Occipital lobe (tissue), 2 donors: Measurements from ENCODE around the gene CD302. TPM values are rescaled to one million over a fixed set of nuclear protein-coding genes. Genes with fewer than 3 reads are reported as not detected.
"Not testable (repeated sequence)": the region's sequence is repeated elsewhere in the genome, so short reads cannot be mapped to it uniquely, and the experiment has no call there.

Source experiments
- DNase-seq: peaks from one replicate; lab custom pipeline; 2025; lab: John Stamatoyannopoulos, UW
- total RNA-seq: library from RNA; depleted of rRNA; stranded (reverse); fragments of >200 nt; gene quantifications from one replicate; pipeline ENCODE4 v1.2.3, GENCODE V29; 2014

The CD302 gene
- total RNA-seq, 1 donor from 2014 or later: 2.5 TPM

DNA sequence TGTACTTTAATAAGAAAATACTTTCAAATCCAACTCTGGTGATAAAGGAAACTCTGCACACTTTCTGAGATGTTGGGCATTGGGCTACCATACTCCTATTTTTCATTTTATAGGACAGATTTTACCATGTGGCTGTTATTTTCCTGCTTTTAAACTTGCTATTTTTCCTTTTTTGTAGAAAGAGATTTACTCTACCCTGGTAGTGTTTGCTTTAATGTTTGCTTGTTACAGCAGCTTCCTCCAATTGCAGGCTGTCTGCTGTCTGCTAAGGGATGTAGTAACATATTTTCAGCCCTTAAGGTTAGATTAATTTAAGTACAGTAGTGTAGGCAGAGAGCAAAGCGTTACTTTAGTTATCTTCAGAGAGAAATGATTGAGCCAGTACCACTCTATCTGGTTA is 47.1 kb downstream of the CD302 start:
- DNase-seq: no peak

DNA sequence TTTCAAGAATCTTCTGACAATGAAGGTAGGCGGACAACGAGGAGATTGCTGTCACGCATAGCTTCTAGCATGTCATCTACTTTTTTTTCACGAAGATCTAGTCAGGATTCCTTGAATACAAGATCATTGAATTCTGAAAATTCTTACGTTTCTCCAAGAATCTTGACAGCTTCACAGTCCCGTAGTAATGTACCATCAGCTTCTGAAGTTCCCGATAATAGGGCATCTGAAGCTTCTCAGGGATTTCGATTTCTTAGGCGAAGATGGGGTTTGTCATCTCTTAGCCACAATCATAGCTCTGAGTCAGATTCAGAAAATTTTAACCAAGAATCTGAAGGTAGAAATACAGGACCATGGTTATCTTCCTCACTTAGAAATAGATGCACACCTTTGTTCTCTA is 49.9 kb downstream of the CD302 start:
- DNase-seq: no peak

DNA sequence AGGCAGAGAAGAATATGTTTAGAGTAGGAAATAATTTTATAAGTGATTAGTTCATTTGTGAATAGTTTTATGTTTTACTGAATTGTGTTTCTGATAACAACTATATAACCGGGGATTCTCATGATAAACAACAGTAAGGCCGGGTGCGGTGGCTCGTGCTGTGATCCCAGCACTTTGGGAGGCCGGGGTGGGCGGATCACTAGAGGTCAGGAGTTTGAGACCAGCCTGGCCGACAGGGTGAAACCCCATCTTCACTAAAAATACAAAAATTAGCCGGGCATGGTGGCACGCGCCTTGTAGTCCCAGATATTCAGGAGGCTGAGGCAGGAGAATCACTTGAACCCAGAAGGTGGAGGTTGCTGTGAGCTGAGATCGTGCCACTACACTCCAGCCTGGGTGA is 52.8 kb downstream of the CD302 start:
- not testable (repeated sequence) for DNase-seq

DNA sequence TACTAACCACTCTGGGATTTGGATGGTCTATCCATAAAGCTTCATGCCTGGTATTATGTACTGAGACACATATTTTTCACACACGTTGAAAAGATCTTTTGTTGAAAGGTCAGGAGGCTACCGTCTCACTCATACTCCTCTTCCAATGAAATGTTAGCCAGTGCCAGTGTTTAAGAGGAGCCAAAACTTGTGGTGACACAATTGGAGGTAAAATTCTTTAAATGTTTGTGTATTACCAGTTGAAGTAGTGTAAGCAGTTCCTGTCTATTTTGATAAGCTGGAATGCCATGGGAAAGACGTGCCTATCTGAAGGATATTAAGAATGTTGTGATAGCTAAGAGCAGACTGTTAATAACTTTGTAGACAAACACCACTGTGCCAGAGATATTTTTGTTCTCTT is 53.6 kb downstream of the CD302 start:
- DNase-seq: no peak

DNA sequence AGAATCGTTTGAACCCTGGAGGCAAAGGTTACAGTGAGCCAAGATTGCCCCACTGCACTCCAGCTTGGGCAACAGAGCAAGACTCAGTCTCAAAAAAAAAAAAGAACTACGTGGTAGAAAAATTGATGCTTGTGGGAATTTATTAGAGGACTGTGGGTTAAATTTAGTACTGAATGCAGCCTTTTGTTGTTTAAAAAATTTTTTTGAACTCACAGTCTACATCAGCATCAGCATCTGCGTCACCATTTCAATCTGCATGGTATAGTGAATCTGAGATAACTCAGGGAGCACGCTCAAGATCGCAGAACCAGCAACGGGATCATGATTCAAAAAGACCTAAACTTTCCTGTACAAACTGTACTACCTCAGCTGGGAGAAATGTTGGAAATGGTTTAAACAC is 55.2 kb downstream of the CD302 start:
- DNase-seq: no peak

DNA sequence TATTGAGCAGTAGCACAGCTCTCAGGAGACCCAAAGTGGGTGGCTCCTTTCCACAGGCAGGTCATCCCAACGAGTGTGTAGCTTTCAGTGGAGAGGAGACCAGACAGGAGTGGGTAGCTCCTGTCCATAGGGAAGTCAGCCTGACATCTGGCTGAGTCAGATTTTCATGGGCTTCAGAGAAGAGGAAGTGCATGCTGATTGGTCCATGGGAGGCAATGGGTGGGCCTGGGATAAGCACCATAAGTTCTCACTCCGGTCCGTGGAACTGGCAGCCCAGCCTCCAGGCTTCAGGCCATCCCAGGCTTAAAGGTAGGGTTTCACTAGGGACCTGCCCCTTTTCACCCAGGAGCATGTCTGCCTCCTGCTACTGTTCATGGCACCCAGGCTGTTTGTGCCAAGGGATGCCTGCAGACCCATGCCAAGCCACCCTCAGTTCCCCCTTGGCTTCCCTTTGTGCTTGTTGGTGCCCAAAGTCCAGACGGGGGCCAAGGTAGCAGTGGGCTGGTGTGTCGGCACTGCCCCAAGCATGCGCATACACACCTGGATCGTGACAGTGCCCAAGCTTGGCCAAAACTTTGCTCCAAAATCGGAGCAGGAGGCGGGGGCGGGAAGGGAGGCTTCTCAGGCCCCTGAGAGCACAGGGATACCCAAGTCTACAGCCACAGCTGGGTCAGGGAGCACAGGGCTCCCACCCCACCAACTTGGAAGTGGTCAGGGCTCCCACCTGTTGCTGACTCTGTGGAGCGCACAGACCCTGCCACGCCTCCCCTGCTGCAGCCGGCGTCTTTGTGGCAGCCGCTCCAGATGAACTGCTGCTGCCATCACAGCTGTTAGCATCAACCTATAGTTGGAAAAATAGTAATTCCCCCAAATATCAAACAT is 59.3 kb downstream of the CD302 start:
- no peak for DNase-seq

DNA sequence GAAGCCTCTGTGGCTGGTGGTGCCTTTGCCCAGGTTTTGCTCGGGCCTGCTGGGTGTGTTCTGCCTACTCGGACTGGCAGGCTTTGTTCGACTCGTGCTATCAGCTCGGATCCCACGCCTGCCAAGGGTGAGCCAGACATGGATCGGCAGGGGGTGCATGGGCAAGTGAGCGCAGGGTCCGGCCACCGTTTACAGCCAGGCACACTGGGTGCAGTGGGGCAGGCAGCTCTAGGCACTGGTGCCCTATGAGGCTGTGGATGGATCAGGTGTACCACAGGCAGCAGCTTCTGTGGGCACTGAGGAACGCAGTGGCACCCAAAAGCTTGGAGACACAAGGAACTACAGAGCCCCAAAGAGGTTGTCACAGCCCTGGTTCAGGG is 60.1 kb downstream of the CD302 start:
- DNase-seq: no peak

DNA sequence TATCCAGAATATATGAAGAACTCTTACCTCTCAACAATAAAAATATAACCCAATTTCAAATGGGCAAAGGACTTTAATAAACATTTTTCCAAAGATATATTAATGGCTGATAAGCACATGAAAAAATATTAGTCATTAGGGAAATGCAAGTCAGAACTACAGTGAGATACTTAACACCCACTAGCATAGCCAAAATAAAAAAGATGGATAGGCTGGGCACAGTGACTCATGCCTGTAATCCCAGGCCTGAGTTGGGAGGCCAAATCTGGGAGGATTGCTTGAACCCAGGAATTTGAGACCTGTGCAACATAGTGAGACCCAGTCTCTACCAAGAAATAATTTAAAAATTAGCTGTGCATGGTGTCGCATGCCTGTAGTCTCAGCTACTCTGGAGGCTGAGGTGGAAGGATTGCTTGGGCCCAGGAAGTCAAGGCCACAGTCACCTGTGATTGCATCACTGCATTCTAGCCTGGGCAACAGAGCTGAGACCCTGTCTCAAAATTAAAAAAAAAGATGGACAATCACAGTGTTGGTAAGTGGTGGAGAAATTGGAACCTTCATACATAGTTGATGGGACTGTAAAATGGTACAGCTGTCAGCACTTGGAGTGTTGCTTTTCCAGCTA is 60.6 kb downstream of the CD302 start:
- DNase-seq: no peak

DNA sequence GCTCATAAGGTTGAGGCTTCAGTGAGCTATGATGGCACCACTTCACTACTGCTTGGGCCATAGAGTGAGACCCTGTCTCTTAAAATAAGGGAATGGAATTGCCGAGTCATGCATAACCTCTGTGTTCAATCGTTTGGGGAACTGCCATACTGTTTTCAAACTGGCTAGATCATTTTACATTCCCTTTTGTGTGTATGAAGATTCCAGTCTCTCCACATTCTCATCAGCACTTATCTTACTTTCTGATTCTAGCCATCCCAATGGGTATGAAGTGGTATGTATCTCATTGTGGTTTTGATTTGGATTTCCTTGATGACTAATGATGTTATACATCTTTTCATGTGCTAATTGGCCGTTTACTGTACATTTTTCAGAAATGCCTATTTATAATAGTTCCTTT is 62.0 kb downstream of the CD302 start:
- DNase-seq: no peak

DNA sequence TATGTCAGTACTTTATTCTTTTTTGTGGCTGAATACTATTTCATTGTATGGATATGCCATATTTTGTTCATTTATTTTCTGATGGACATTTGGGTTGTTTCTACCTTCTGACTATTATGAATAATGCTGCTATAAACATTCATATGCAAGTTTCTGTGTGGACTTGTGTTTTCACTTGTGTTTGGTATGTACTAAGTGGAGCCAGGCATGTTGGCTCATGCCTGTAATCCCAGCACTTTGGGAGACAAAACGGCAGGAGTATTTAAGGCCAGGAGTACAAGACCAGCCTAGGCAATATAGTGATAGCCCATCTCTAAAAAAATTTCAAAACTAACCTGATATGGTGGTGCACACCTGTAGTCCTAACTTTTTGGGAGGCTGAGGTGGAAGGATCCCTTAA is 62.4 kb downstream of the CD302 start:
- no peak for DNase-seq

DNA sequence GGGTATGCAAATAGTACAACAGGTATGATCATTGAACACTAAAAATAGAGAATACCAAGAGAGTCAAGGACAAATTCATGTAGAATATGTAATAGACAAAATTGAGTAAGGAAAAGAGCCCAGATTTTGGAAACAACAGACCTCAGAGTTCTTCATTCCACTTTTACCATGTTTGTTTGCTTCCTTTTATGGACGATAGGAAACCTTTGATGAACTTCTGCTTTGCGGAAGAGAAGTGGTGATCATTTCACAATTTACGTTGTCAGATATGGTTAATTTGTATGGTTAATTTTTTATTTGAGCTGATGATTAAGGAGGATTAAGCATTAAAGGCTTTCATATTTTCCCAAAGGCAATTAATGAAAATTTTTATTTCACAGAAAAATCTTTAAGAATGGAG is 69.4 kb downstream of the CD302 start:
- DNase-seq: no peak

DNA sequence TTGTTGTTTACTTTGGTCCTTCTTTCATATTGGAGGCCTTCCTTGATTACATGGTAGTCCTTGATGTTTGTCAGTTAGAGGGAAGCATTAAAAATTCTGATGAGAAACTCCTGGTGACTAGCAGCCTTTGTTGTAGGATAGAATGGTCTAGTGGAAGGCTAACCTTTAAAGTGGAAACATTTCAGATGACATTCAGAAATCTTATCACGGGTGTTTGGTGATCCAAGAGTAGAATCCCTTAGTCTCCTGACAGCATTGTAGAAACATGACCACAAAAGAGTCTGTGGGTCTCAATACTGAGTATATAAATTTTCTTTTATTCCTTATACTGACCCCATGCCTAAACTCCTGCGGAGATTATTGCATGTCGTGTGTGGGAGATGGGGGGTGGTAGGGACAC is 72.3 kb downstream of the CD302 start:
- DNase-seq: no peak

DNA sequence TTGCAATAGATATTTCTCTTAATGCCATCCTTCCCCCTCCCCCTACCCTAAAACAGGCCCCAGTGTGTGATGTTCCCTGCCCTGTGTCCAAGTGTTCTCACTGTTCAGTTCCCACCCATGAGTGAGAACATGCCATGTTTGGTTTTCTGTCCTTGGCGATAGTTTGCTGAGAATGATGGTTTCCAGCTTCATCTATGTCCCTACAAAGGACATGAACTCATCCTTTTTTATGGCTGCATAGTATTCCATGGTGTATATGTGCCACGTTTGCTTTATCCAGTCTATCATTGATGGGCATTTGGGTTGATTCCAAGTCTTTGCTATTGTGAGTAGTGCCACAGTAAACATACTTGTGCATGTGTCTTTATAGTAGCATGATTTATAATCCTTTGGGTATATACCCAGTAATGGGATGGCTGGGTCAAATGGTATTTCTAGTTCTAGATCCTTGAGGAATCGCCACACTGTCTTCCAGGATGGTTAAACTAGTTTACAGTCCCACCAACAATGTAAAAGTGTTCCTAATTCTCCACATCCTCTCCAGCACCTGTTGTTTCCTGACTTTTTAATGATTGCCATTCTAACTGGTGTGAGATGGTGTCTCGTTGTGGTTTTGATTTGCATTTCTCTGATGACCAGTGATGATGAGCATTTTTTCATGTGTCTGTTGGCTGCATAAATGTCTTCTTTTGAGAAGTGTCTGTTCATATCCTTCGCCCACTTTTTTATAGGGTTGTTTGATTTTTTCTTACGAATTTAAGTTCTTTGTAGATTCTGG is 73.0 kb downstream of the CD302 start:
- not testable (repeated sequence) for DNase-seq

DNA sequence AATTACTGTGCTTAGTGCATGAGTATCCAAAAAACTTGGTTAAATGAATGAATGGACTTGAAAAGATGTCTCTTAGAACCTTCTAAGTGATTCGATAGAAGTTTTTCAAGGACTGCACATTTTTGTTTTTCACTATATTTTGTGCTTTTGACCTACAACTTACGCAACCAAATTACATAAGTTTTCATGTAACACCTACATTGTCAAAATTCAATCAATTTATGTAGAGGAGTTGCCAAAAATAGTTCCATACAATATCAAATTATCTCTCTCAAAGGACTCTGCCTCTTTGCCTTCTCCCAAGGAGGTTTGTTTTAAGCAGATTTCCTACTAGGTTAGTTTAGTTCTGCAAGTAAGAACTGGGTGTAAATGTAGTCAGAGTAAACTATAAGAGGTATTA is 75.4 kb downstream of the CD302 start:
- no peak for DNase-seq

DNA sequence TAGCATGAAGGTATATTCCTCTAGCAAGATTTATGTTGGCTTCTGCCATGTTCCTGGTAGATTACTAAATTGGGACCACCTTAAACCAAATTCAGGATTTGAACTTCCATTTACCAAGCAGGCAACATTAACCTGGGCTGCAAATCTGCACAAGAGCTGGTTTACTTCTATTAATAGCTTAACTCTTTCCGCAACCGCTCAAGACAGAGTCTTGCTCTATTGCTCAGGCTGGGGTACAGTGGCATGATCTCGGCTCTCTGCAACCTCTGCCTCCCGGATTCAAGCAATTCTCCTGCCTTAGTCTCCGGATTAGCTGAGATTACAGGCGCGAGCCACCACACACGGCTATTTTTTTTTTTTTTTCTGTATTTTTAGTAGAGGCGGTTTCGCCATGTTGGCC is 77.3 kb downstream of the CD302 start:
- no peak for DNase-seq

Other genes with a start within 250 kb of the CD302 start
- 189 TPM for gene BAZ2B, start 181.7 kb downstream of the CD302 start, total RNA-seq
- 168 TPM for gene MARCHF7, start 85.7 kb downstream of the CD302 start, total RNA-seq
- 0.94 TPM for gene LY75, start 106.5 kb upstream of the CD302 start, total RNA-seq